Pancreas (tissue), 10 donors: ENCODE measurements around the gene KRTAP10-12. TPM values are rescaled to one million over a fixed set of nuclear protein-coding genes. Genes with fewer than 3 reads are reported as not detected.

Experiments
- ATAC-seq, 4 donors: fragments of 200-7000 bp; cut with Tn5 transposase; one replicate each; pipeline versions ENCODE4 v1.8.0 to v1.9.1; 2020; ENCODE audit warnings: mild to moderate bottlenecking in 4 of 4, moderate library complexity in 4 of 4
- DNase-seq, 6 donors: peaks; one replicate each; pipeline ENCODE4 v3.0.0-alpha.2; 2020
- FAIRE-seq: peaks from 2 replicates; lab custom pipeline; 2012; peaks lifted over from hg19 to GRCh38; lab: Jason Lieb, UNC
- H3K27ac ChIP-seq, 4 donors: fragments of 200-600 bp; sonication (generic); 1 replicate in 3 of 4; 2 replicates in 1 of 4; pipeline versions ENCODE4 v1.5.0 to v1.8.0; 2020
- H3K27me3 ChIP-seq, 4 donors: fragments of 200-600 bp; one replicate each; pipeline ENCODE4 v1.8.0; 2021
- H3K36me3 ChIP-seq, 3 donors: fragments of 200-600 bp; sonication (generic) in 1 of 3; one replicate each; pipeline versions ENCODE4 v1.5.0 to v1.8.0; 2020 to 2021
- H3K4me1 ChIP-seq, 3 donors: fragments of 200-600 bp; one replicate each; pipeline ENCODE4 v1.8.0; 2021
- H3K4me3 ChIP-seq, 4 donors: fragments of 200-600 bp; sonication (generic) in 2 of 4; one replicate each; pipeline versions ENCODE4 v1.5.0 to v1.8.0; 2020 to 2021
- H3K9me3 ChIP-seq, 4 donors: fragments of 200-600 bp; one replicate each; pipeline ENCODE4 v1.8.0; 2021
- CTCF ChIP-seq, 4 donors: fragments of 200-600 bp; sonication (generic) in 3 of 4; IDR thresholded peaks; one replicate each; pipeline versions ENCODE4 v1.5.0 to v1.8.0; 2021; ENCODE audit warnings: antibody characterized with exemption in 4 of 4
- WGBS, 2 donors: extraction: QIAGEN DNeasy Blood & Tissue Kit; methylation state at CpG; one replicate each; pipeline ENCODE4 v1.1.7; 2013; 5-methylcytosine and 5-hydroxymethylcytosine counted together
- intact Hi-C, 3 donors: fragments of 100-400 bp; cut with DNase I; formaldehyde crosslinking; loops; one replicate each; pipeline versions ENCODE4 v1.11.1 to v1.14.2; 2022
- polyA plus RNA-seq, 2 donors: library from polyadenylated mRNA; stranded (reverse); fragments of 200-250 nt; gene quantifications; one replicate each; pipeline ENCODE4 v1.2.3, GENCODE V29; 2013
- total RNA-seq, 6 donors: library from RNA; stranded (reverse); fragmentation: NEBNext Ultra II Directional in 4 of 6; extraction: Animal tissue kit (Norgen Biotek cat#: 25700) in 4 of 6; gene quantifications; one replicate each; pipeline versions ENCODE4 v1.2.1 to v1.2.4, GENCODE V29; 2021 to 2023
- donor health status: healthy with polysubstance abuse.
- donor health status: DM: no; HTN: no; CAD: no; lungs with moderate emphysema.
- donor health status: DM: no; HTN: no; CAD: no.
- donor health status: control.
- donor health status: control.
- donor health status: Bipolar disorder and iron deficiency.
- donor health status: DM: yes; HTN: yes; CAD: no.
- donor health status: DM: no; HTN: no; CAD: no.
- donor health status: DM: no; HTN: no; CAD: no.
- donor health status: DM: yes; HTN: yes; CAD: no.

KRTAP10-12 gene
- total and polyA plus RNA-seq, 8 donors, result not detected

GRCh38 chr21:44712203-44713028, 15.4 kb downstream of the KRTAP10-12 start:
- no peak overlapping the region for H3K4me3 ChIP-seq
- no peaks in the 10 kb centered on the region for H3K36me3 ChIP-seq
- H3K27me3 ChIP-seq, result peaks cover 0 to 30% (median 0%) of the 10 kb centered on the region in 4 donors
- no peak for ATAC-seq
- intact Hi-C loops, result no loop called here
- no peak overlapping the region for H3K27ac ChIP-seq
- no peaks in the 10 kb centered on the region for H3K4me1 ChIP-seq
- no peak for FAIRE-seq
- WGBS, 2 donors, result 26 to 27% methylated on average over 22 of the region's 22 CpGs
- no peaks in the 10 kb centered on the region for H3K9me3 ChIP-seq
- no peak for DNase-seq
- no peak for TF ChIP-seq CTCF (IDR thresholded peaks at IDR 0.05)

GRCh38 chr21:44713130-44713529, 16.2 kb downstream of the KRTAP10-12 start:
- H3K4me3 ChIP-seq, result no peak overlapping the region
- no peak for FAIRE-seq
- WGBS, 2 donors, result 55 to 70% methylated on average over 9 of the region's 9 CpGs
- H3K27me3 ChIP-seq, result peaks cover 0 to 30% (median 0%) of the 10 kb centered on the region in 4 donors
- no peaks in the 10 kb centered on the region for H3K4me1 ChIP-seq
- H3K27ac ChIP-seq, result no peak overlapping the region
- ATAC-seq, result no peak
- DNase-seq, result peak in 1 of 6 donors; percentile 39
- intact Hi-C loops, result no loop called here
- H3K36me3 ChIP-seq, result no peaks in the 10 kb centered on the region
- H3K9me3 ChIP-seq, result no peaks in the 10 kb centered on the region
- no peak for TF ChIP-seq CTCF (IDR thresholded peaks at IDR 0.05)

GRCh38 chr21:44713846-44714245, 16.9 kb downstream of the KRTAP10-12 start:
- no peak overlapping the region for H3K27ac ChIP-seq
- FAIRE-seq, result no peak
- intact Hi-C loops, result no loop called here
- H3K27me3 ChIP-seq, result peaks cover 0 to 30% (median 0%) of the 10 kb centered on the region in 4 donors
- no peak for DNase-seq
- H3K9me3 ChIP-seq, result no peaks in the 10 kb centered on the region
- WGBS, 2 donors, result 65 to 77% methylated on average over 10 of the region's 10 CpGs
- no peak overlapping the region for H3K4me3 ChIP-seq
- H3K36me3 ChIP-seq, result no peaks in the 10 kb centered on the region
- no peak for TF ChIP-seq CTCF (IDR thresholded peaks at IDR 0.05)
- H3K4me1 ChIP-seq, result no peaks in the 10 kb centered on the region
- ATAC-seq, result no peak

GRCh38 chr21:44714905-44715304, 17.9 kb downstream of the KRTAP10-12 start:
- H3K36me3 ChIP-seq, result no peaks in the 10 kb centered on the region
- no peak for DNase-seq
- peaks cover 0 to 31% (median 0%) of the 10 kb centered on the region in 4 donors for H3K27me3 ChIP-seq
- intact Hi-C loops, result no loop called here
- no peak for ATAC-seq
- FAIRE-seq, result no peak
- no peaks in the 10 kb centered on the region for H3K4me1 ChIP-seq
- WGBS, 2 donors, result 27 to 30% methylated on average over 8 of the region's 8 CpGs
- no peaks in the 10 kb centered on the region for H3K9me3 ChIP-seq
- no peak overlapping the region for H3K27ac ChIP-seq
- TF ChIP-seq CTCF (IDR thresholded peaks at IDR 0.05), result no peak
- H3K4me3 ChIP-seq, result no peak overlapping the region

- ATAC-seq, result no peak
- no peak for DNase-seq
- H3K9me3 ChIP-seq, result no peaks in the 10 kb centered on the region
- no peaks in the 10 kb centered on the region for H3K36me3 ChIP-seq
- intact Hi-C loops, result no loop called here
- H3K27ac ChIP-seq, result no peak overlapping the region
- no peak for TF ChIP-seq CTCF (IDR thresholded peaks at IDR 0.05)
- H3K27me3 ChIP-seq, result peaks cover 0 to 27% (median 0%) of the 10 kb centered on the region in 4 donors
- no peak overlapping the region for H3K4me3 ChIP-seq
- no peak for FAIRE-seq
- H3K4me1 ChIP-seq, result no peaks in the 10 kb centered on the region
Measured at GRCh38 chr21:44716984-44717383, 20.0 kb downstream of the KRTAP10-12 start.
